GF-D8 (cell line): ENCODE measurements around the gene SLC25A17.
A peak's percentile ranks its signal among the peaks of the same experiment; 100 is the strongest.
"Not testable (repeated sequence)": the region's sequence is repeated elsewhere in the genome, so short reads cannot be mapped to it uniquely, and the experiment has no call there.

Experiments
- DNase-seq: peaks from one replicate; lab custom pipeline; 2025; lab: John Stamatoyannopoulos, UW

SLC25A17 gene

DNA sequence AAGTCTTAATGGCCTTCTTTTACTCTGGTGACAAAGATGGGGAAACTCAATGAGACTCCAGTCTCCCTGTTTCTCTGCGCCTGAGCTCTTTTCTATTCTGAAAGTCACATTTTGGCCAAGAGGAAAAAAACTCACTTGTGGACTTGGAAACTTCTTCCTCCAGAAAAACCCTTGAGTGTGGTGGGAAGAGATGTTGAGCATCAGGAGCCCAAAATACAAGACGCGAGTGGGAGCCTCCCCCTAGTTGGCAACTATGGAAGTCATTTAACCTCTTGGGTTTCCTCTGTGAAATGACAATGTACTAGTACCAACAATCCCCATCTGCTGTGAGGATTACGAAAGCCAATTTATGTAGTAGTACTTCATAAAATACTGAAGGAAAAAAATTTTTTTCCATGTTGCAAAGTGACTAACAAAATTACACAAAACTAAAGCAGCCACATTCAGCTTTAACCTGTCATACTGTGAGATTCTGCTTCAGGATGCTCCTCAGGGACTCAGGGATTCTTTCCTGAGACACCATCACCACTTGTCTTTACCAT, 524 bp upstream of the SLC25A17 start:
- no peak for DNase-seq

DNA sequence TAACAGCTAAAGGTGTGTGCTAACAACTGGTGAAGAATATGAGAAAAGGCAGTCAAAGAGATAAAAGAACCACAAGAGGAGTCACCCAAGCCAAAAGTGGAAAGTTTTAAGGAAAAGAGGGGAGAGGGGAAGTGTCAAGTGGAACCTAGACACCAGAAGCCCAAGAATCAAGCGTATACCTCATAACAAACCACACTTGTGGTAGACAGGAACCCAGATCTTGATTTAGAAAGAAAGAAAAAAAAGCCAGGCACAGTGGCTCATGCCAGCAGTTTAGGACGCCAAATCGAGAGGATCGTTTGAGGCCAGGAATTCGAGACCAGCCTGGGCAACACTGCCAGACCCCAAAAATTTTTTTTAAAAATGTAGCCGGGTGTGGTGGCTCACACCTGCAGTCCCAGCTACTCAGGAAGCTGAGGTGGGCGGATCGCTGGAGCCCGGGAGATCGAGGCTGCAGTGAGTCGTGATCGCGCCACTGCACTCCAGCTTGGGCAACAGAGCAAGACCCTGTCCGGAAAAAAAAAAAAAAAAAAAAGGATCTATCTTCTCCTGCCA, 877 bp downstream of the SLC25A17 start:
- DNase-seq, result peak; percentile 36

DNA sequence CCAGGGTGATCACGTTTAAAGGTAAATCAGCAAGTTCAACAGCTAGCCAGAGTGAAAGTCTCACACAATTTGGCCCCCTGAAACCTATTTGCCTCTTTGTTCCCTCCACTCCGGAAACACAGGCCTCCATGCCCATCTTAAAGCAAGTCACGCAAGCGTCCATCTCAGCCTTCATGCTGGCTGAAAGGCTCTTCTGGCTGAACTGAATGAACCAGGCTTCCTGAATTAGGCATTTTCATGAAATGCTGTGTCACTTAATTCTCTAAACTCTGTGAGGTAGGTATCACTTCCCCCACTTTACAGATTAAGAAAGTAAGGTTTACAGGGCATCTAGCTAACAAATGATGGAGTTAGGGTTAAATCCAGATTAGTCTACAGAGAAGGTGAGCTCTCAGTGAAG, 1.4 kb downstream of the SLC25A17 start:
- DNase-seq, result peak; percentile 1

DNA sequence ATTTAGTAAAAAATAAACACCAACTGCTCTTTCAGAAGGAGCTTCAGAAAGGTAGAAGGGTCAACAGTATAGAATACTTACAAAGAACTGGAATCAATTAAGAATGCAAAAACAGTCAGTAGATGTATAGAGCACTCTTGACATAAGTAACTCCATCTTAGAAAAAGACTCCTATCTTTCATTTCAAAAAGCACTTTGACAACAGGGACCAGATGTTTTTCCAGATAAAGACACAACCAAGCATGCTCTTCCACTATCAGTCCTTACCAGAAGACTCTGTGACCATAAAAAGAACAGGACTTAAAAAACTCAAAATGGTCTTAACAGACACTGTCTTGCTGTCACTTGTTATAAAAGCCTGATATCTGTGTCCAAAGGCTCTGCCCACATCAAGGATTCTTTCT, 5.2 kb downstream of the SLC25A17 start:
- DNase-seq, result no peak

DNA sequence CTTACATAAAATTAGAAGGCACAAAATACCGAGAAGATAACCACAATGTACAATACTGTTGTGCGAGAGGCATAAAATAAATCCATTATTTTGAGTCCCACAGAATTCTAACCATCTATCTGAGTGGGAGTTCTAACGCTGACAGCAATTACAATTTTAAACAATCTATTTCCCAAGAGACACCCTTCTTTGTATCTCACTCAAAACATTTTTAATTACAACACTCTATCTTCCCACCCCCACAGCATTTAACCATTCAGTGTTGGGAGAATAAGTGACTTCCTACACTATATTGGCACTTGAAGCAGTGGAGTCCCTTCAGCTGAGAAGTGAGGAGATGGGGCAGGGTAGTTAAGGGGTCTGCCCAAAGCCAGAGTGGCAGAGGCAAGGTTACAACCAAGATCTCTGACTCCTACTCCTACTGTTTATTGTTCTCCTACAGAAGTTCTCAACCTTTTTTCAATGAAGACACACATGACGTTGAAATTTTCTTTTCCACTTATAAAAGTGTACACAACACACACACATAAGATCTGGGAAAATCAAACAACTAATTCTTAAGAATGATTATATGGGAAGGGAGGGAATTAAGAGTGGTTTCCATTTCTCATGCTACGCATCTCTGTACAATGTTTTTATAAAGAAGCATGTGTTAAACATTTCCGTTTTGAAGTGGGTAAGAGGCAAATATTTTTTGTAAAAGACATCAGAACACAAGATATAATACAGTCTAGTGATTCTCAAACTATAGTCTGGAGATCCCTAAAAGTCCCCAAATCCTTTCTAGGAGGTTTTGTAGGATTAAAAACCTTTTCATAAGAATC, 10.9 kb downstream of the SLC25A17 start:
- DNase-seq, result no peak

DNA sequence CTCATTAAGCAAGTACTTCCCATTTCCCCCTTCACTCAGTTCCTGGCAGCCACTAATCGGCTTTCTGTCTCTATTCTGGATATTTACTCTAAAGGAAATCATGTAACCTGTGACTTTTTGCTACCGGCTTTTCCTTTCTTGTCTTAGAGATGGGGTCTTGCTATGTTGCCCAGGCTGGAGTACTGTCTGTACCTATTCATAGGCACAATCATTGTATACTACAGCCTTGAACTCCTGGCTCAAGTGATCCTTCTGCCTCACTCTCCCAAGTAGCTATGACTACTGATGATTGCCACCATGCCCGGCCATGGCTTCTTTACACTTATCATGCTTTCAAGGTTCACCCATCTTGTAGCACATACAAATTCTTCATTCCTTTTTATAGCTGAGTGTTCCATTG, 12.4 kb downstream of the SLC25A17 start:
- DNase-seq, result no peak

DNA sequence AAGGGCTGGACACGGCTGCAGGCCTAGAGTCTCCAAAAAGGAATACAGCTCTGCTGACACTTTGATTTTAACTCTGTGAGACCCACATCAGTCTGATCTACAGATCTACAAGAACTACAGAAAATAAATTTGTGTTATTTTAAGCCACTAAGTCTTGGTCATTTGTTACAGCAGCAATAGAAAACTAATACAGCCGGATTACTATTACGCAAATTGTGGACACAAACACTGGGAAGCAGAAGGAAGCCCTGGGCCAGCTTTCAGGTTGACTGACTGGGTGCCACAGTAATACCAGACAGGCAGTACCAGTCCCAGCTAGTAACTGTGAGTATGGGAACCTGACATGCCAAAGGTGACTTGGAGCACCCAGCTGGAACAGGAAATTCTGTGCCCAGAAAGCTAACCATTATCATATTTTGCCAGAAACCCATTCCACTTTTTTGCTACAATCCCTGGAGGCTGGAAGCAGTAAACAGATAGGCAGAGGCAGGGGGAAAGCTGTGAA, 13.4 kb downstream of the SLC25A17 start:
- no peak for DNase-seq

DNA sequence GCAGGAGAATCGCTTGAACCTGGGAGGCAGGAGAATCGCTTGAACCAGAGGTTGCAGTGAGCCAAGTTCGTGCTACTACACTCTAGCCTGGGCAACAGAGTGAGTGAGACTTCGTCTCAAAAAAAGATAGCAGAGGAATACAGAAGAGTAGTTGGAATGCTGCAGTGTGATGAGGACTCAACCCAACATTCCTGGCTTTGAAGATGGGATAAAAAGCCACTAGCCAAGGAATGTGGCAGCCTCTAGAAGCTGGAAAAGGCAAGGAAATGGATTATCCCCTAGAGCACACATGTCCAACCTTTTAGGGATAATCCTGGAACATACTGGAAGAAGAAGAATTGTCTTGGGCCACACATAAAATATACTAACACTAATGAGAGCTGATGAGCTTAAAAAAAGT, 13.9 kb downstream of the SLC25A17 start:
- no peak for DNase-seq

DNA sequence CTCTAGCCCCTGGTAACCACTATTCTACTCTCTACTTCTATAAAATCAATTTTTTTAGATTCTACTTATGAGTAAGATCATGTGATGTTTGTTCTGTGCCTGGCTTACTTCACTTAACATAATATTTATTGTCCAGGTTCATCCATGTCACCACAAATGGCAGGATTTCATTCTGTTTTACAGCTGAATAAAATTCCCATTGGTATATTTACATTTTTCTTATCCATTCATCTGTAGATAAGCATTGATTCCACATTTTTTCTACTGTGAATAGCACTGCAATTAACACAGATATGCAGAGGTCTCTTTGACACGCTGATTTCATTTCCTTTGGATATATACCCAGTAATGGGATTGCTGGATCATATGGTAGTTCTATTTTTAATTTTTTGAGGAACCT, 15.8 kb downstream of the SLC25A17 start:
- DNase-seq, result no peak

DNA sequence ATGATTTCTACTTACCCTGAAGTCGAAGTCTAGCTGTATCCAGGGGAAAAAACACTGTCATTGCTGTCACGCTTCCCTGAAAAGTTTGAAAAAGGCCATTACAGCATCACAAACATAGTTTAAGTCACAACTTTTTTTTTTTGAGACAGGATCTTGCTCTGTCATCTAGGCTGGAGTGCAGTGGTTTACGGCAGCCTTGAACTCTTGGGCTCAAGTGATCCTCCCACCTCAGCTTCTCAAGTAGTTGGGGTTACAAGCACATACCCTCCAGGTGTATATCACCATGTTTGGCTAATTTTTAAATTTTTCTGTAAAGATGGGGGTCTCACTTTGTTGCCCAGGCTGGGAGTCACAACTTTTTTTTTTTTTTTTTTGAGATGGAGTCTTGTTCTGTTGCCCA, 20.1 kb downstream of the SLC25A17 start:
- no peak for DNase-seq

DNA sequence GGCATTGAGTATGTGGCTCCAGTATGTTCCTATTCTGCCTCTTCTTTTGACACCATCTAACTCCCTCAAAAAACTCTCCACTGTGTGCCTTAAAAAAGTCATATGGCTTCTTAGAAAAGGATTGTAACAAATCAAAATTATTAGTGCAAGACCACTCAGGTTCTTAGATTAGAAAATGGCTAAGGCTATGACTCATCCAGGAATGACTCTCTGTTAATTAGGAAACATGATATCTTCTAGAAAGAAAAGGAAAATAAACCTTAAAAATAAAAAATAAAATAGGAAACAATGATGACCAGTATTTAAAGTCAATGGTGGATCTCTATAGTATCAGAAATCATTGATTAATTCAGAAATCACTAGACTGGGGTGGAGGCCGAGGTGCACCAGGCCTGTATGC, 21.7 kb downstream of the SLC25A17 start:
- no peak for DNase-seq

DNA sequence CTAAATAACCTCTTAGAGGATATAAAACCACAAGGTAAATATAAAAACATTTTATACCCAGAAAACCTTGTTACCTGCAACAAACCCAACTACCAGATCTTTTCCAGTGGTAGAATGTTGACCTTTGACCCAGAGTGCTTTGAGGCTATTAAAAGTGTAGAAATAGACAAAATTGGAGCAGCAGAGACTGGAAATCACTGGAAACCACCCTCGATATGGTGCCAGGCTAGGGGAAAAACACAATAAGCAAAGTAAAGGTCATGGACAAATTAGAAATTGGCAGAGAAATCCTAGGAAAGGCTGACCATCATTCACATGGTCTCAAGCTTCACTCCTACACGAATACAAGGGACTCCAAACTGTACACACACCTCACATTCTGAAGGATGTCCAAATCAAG, 26.7 kb downstream of the SLC25A17 start:
- no peak for DNase-seq

DNA sequence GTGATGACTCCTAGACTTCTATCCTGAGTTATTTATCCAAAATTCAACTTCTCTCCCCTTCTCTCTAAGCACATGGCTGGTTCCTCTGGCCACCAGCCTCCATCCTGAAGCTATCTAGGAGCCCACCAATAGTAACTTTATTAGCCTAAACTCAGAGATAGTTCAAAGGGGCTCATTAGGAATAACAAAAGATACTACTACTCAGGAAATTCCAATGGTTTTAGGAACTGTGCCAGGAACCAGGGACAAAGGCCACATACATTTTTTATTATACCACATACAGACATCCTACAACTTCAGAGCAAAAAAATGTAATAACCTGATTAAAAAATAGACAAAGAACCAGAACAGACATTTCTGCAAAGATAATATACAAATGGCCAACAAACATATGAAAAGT, 27.9 kb downstream of the SLC25A17 start:
- DNase-seq, result no peak

DNA sequence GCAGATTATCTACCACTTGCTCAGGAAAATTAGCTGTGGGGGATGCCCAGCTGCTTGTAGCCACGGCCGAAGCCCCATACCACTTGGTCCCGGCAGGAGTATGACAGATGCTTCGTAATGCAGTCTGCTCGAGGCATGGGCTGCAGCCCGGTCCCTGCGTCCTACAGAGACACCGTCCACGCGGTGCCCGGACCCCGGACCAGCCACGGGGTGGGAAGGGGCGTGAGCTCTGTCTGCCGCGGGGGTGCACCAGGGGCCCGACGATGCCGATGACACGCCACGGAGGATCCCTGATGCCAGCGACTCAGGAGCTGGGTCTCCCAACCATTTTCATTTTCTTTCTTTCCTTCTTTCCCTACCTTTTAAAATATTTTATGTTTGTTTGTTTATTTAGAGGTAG, 30.0 kb downstream of the SLC25A17 start:
- DNase-seq, result no peak

DNA sequence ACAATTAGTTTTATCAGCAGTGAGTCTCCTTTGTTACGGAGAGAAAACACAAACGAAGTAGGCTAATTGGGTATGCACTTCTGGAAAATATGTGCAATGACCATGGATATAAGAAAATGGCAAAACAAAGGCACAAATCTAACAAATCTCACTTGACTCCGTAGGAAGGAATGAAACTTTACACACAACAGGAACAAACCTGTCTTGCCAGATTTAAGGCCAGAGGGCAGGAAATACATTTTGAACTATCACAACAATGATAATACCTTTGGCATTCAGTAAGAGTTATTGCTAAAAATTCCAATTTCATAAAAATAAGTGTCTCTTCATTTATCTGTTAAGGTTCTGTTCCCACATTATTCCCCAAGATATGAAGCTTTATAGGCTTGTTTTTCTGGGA, 36.6 kb downstream of the SLC25A17 start:
- DNase-seq, result no peak

DNA sequence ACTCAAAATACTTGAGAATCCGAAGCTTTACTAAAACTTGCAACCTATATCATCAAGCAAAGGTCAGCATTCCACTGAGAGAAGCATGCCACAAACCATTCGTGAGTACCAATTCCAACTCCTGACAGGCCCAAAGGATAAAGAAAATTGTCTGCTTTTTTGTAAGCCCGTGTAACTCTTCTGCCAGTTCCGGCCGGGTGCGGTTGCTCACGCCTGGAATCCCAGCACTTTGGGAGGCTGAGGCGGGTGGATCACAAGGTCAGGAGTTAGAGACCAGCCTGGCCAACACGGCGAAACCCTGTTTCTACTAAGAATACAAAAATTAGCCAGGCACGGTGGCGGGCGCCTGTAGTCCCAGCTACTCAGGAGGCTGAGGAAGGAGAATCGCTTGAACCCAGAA, 37.4 kb downstream of the SLC25A17 start:
- not testable (repeated sequence) for DNase-seq

DNA sequence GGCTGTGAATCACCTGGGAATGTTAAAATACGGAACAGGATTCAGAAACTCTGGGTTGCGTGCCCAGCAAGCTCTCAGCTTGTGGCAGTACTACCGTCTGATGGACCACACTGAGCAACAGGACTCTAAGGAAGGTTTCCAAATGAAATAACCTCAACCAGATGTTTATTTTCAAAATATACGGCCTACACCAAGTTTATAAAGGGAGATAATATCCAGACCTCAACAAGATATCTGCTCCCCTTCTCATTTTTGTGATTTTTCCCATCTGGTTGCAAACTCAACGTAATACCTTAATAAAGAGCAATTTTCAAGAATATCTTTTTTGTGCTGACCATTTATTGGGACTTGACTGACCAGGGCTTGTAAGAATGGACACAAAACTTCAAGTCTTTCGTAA, 49.4 kb downstream of the SLC25A17 start:
- DNase-seq, result no peak

DNA sequence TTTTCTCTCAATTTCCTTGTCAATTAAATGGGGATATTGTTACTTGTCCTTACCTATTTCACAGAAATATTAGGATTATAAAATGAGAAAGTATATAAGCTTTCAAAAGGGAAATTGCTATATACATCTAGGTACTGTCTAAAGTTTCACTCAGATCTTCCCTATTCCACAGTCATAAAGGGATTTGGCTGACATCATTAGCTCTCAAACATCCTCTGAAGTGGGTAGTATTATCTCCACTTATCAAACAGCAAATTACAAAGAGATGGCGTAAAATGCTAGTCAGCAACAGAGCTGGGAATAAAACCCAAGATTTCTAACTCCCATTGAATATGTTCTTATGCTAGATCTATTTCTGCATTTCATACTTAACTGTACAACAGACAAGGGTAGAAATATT, 50.9 kb downstream of the SLC25A17 start:
- no peak for DNase-seq

DNA sequence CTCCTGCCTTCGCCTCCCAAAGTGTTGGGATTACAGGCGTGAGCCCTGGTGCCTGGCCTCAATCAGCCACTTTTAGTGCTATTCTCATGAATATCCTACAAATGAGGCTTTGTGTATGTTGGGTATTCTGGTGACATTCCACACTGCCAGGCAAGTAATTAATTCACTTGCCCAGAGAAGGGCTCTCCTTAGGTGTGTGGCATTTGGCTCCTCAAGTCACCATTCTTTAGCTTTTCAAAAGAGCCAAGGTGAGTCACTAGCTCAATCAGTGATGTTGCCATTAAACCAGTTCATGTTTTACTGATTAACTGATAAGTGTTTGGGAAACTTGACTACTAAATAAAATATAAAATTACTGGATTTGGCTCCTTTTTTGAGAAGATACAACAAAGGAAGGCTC, 52.2 kb downstream of the SLC25A17 start:
- no peak for DNase-seq

DNA sequence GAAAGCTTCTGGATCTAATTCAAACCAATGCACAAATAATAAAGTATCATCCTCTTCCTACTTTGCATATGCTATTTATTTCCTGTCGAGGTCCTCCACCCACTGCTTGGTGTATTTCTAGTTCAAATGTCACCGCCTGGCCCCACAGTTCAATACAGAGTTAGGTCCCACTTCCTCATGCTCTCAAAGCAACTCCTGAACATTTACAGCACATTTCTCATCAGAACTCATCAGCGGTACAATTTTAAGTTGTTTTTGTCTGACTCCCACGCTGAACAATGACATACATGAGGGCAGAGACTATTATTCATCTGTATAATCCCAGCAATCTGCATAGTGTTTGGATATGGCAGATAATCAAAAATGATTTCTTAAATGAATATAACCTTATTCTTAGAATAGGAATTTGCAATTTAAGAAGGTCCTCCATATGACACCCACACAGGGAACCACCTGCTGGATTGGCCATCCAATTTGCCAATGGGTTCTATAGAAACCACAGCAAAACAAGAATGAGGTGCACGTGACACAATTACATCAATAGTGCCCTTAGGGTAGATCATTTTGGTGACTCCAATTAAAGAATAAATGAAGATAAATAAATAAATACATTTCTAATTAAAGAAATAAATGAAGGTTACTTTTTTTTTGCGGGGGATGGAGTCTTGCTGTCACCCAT, 54.2 kb downstream of the SLC25A17 start:
- no peak for DNase-seq

DNA sequence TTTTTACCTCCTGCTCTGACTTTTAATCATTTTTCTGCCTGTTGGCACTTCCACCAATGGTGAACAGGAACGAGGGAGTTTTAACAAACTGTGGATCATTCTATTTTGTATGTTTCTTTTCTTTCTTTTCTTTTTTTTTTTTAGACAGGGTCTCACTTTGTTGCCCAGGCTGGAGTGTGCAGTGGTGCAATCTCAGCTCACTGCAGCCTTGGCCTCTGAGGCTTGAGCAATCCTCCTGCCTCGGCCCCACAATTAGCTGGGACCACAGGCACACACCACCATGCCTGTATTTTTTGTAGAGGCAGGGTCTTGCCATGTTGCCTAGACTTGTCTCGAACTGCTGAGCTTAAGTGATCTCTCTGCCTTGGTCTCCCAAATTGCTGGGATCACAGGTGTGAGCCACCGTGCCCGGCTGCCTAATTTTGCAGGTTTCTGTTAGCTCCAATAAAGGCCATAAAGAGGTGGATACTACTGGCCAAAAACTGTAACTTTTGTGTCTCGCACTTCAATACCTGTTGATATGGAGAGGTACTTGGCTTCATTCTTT, 59.8 kb downstream of the SLC25A17 start:
- no peak for DNase-seq

DNA sequence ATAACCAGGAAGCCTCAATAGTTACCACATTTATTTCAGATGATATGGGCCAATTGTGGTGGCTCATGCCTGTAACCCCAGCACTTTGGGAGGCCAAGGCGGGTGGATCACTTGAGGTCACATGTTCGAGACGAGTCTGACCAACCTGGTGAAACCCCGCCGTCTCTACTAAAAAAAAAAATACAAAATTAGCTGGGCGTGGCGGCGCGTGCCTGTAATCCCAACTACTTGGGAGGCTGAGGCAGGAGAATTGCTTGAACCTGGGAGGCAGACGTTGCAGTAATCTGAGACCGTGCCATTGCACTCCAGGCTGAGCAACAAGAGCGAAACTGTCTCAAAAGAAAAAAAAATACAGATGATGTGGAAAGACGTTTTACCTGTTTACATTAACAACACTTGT, 60.3 kb downstream of the SLC25A17 start:
- DNase-seq, result not testable (repeated sequence)

DNA sequence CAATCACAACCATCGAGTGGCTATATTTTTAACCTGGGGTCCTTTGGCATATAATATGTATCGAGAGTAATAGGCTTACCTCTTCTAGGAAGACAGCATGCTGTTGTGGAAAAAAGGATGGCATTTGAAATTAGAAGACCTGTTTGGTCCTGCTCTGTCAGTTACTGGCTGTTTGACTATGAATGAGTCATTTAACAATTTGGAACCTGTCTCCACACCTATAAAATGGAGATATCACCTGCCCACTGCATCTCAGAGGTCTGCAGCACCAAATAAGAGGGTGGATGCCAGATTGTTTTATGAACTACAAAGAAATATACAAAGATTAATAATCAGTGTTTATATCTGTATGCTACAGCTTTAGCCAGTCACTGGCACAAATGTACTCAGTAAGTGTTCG, 60.8 kb downstream of the SLC25A17 start:
- DNase-seq, result no peak
